ENCODE data around the gene FRMPD1.

The FRMPD1 gene

DNA sequence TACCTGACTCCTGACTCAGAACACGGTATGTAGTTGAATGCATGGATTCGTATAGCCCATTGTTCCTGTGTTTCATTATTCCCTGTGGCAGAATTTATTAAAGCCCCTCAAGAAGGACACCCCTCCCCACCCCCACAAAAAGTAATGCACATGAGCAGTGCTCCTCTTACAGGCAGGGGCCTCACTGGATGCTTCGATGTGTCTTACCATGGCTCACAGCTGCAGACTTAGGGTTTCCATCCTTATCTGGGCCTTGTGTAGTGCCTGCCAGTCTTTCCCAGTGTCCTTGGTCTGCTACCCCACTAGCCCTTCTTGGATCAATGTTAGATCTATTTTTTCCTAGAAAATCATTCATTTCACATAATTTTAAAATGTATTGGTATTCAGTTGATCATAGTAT, 119.2 kb downstream of the FRMPD1 start:
- no peak for TF ChIP-seq REST (IDR thresholded peaks at IDR 0.05; ENCODE audit: insufficient replicate concordance, low read depth)
- TF ChIP-seq, protein P1, sequence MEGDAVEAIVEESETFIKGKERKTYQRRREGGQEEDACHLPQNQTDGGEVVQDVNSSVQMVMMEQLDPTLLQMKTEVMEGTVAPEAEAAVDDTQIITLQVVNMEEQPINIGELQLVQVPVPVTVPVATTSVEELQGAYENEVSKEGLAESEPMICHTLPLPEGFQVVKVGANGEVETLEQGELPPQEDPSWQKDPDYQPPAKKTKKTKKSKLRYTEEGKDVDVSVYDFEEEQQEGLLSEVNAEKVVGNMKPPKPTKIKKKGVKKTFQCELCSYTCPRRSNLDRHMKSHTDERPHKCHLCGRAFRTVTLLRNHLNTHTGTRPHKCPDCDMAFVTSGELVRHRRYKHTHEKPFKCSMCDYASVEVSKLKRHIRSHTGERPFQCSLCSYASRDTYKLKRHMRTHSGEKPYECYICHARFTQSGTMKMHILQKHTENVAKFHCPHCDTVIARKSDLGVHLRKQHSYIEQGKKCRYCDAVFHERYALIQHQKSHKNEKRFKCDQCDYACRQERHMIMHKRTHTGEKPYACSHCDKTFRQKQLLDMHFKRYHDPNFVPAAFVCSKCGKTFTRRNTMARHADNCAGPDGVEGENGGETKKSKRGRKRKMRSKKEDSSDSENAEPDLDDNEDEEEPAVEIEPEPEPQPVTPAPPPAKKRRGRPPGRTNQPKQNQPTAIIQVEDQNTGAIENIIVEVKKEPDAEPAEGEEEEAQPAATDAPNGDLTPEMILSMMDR (IDR thresholded peaks at IDR 0.05; ENCODE audit: insufficient read depth, low read length): no peak
- no peak for TF ChIP-seq GABPA (IDR thresholded peaks at IDR 0.05; ENCODE audit: low read depth)
- no peak for TF ChIP-seq SPI1 (IDR thresholded peaks at IDR 0.05; ENCODE audit: borderline replicate concordance, low read depth)
- TF ChIP-seq POLR2AphosphoS5 (IDR thresholded peaks at IDR 0.05; ENCODE audit: low read depth): no peak
- Histone ChIP-seq H3K4me3 (replicated peaks; ENCODE audit: insufficient read depth, low read length) (no peak overlapping the region), H3K27me3 (ENCODE audit: insufficient read depth, poor library complexity, severe bottlenecking) (no peaks in the 10 kb centered on the region), H3K27ac (replicated peaks) (no peak overlapping the region)
- DNase-seq (ENCODE audit: low read depth in 1 of 2, low spot score in 1 of 2): no peak

- Histone ChIP-seq H3K27me3 (ENCODE audit: insufficient read depth, poor library complexity, severe bottlenecking) (no peaks in the 10 kb centered on the region), H3K27ac (replicated peaks) (no peak overlapping the region), H3K4me3 (replicated peaks; ENCODE audit: insufficient read depth, low read length) (no peak overlapping the region)
- DNase-seq (ENCODE audit: low read depth in 1 of 2, low spot score in 1 of 2): no peak
- no peak for TF ChIP-seq GABPA (IDR thresholded peaks at IDR 0.05; ENCODE audit: low read depth)
- TF ChIP-seq SPI1 (IDR thresholded peaks at IDR 0.05; ENCODE audit: borderline replicate concordance, low read depth): no peak
- TF ChIP-seq POLR2AphosphoS5 (IDR thresholded peaks at IDR 0.05; ENCODE audit: low read depth): no peak
These were observed 124.6 kb downstream of the FRMPD1 start for GRCh38 chr9:37775216-37775919.

DNA sequence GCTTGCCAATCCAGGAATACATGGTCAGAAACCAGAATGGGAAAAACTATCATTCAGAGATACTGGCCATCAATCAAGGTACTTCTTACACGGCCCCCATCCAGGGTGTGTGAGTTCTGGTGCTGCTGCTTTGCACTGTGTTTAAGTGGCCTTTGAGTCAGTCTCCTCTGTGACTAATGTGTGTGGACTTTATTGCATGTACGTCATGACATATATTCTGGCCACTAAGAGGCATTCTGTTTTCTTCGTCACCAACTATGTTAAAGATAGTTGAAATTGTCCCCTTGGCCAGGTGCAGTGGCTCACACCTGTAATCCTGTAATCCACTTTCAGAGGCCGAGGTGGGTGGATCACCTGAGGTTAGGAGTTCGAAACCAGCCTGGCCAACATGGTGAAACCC, 125.6 kb downstream of the FRMPD1 start:
- TF ChIP-seq SPI1 (IDR thresholded peaks at IDR 0.05; ENCODE audit: borderline replicate concordance, low read depth) (no peak), POLR2AphosphoS5 (IDR thresholded peaks at IDR 0.05; ENCODE audit: low read depth) (no peak), GABPA (IDR thresholded peaks at IDR 0.05; ENCODE audit: low read depth) (no peak), REST (IDR thresholded peaks at IDR 0.05; ENCODE audit: insufficient replicate concordance, low read depth) (no peak)
- TF ChIP-seq, protein P1 (IDR thresholded peaks at IDR 0.05; ENCODE audit: insufficient read depth, low read length): no peak
- no peak overlapping the region for H3K4me3 ChIP-seq (replicated peaks; ENCODE audit: insufficient read depth, low read length)
- H3K27me3 ChIP-seq (ENCODE audit: insufficient read depth, poor library complexity, severe bottlenecking): no peaks in the 10 kb centered on the region
- H3K27ac ChIP-seq (replicated peaks): no peak overlapping the region
- no peak for DNase-seq (ENCODE audit: low read depth in 1 of 2, low spot score in 1 of 2)

- H3K4me3 ChIP-seq (replicated peaks; ENCODE audit: insufficient read depth, low read length): no peak overlapping the region
- TF ChIP-seq, protein P1 (IDR thresholded peaks at IDR 0.05; ENCODE audit: insufficient read depth, low read length): no peak
- TF ChIP-seq GABPA (IDR thresholded peaks at IDR 0.05; ENCODE audit: low read depth) (no peak), POLR2AphosphoS5 (IDR thresholded peaks at IDR 0.05; ENCODE audit: low read depth) (no peak), REST (IDR thresholded peaks at IDR 0.05; ENCODE audit: insufficient replicate concordance, low read depth) (no peak), SPI1 (IDR thresholded peaks at IDR 0.05; ENCODE audit: borderline replicate concordance, low read depth) (no peak)
- no peaks in the 10 kb centered on the region for H3K27me3 ChIP-seq (ENCODE audit: insufficient read depth, poor library complexity, severe bottlenecking)
- DNase-seq (ENCODE audit: low read depth in 1 of 2, low spot score in 1 of 2): no peak
- H3K27ac ChIP-seq (replicated peaks): no peak overlapping the region
These were observed 127.8 kb downstream of the FRMPD1 start for GRCh38 chr9:37778534-37778933.

All from HL-60 (cell line).